ENCODE data around the gene CD8A.
A peak's percentile ranks its signal among the peaks of the same experiment; 100 is the strongest.
"Not testable (repeated sequence)": the region's sequence is repeated elsewhere in the genome, so short reads cannot be mapped to it uniquely, and the experiment has no call there.

Gene CD8A

GRCh38 chr2:86776532-86776931, 14.2 kb downstream of the CD8A start:
- no peak for DNase-seq (ENCODE audit: low read depth)

GRCh38 chr2:86775338-86775737, 15.4 kb downstream of the CD8A start:
- no peak for DNase-seq (ENCODE audit: low read depth)

GRCh38 chr2:86774862-86775261, 15.9 kb downstream of the CD8A start:
- no peak for DNase-seq (ENCODE audit: low read depth)

GRCh38 chr2:86772611-86773010, 18.1 kb downstream of the CD8A start:
- no peak for DNase-seq (ENCODE audit: low read depth)

GRCh38 chr2:86770816-86771301, 19.9 kb downstream of the CD8A start:
- no peak for DNase-seq (ENCODE audit: low read depth)

GRCh38 chr2:86769838-86770237, 20.9 kb downstream of the CD8A start:
- DNase-seq (ENCODE audit: low read depth), result no peak

- no peak for DNase-seq (ENCODE audit: low read depth)
These were observed 22.3 kb downstream of the CD8A start for GRCh38 chr2:86768189-86768949.

- DNase-seq (ENCODE audit: low read depth), result no peak
These were observed 25.4 kb downstream of the CD8A start for GRCh38 chr2:86765310-86765695.

GRCh38 chr2:86764661-86765309, 25.9 kb downstream of the CD8A start:
- peak; percentile 41 for DNase-seq (ENCODE audit: low read depth)

- DNase-seq (ENCODE audit: low read depth), result no peak
These were observed 30.3 kb downstream of the CD8A start for GRCh38 chr2:86760371-86760770.

- DNase-seq (ENCODE audit: low read depth), result no peak
These were observed 32.3 kb downstream of the CD8A start for GRCh38 chr2:86758405-86758804.

- DNase-seq (ENCODE audit: low read depth), result no peak
These were observed 37.1 kb downstream of the CD8A start for GRCh38 chr2:86753606-86754005.

- DNase-seq (ENCODE audit: low read depth), result no peak
These were observed 37.8 kb downstream of the CD8A start for GRCh38 chr2:86752934-86753333.

GRCh38 chr2:86751778-86752177, 38.9 kb downstream of the CD8A start:
- no peak for DNase-seq (ENCODE audit: low read depth)

GRCh38 chr2:86750240-86750839, 40.4 kb downstream of the CD8A start:
- DNase-seq (ENCODE audit: low read depth), result no peak

GRCh38 chr2:86747711-86748639, 42.7 kb downstream of the CD8A start:
- no peak for DNase-seq (ENCODE audit: low read depth)

- DNase-seq (ENCODE audit: low read depth), result no peak
These were observed 43.8 kb downstream of the CD8A start for GRCh38 chr2:86746939-86747338.

- DNase-seq (ENCODE audit: low read depth), result no peak
These were observed 46.6 kb downstream of the CD8A start for GRCh38 chr2:86744152-86744551.

- not testable (repeated sequence) for DNase-seq (ENCODE audit: low read depth)
These were observed 48.7 kb downstream of the CD8A start for GRCh38 chr2:86741889-86742498.

- not testable (repeated sequence) for DNase-seq (ENCODE audit: low read depth)
These were observed 50.8 kb downstream of the CD8A start for GRCh38 chr2:86739889-86740288.

GRCh38 chr2:86739485-86739884, 51.2 kb downstream of the CD8A start:
- not testable (repeated sequence) for DNase-seq (ENCODE audit: low read depth)

GRCh38 chr2:86734896-86735295, 55.8 kb downstream of the CD8A start:
- not testable (repeated sequence) for DNase-seq (ENCODE audit: low read depth)

Measured in activated T-cell treated with anti-CD3 and anti-CD28 coated beads for 24 hours (primary cell).